CD1c-positive myeloid dendritic cell (primary cell): Measurements from ENCODE around the gene ARHGEF7.

Experiments
- DNase-seq: peaks from one replicate; pipeline ENCODE4 v3.0.0-alpha.2; 2016; ENCODE audit errors: extremely low spot score

Gene ARHGEF7

DNA sequence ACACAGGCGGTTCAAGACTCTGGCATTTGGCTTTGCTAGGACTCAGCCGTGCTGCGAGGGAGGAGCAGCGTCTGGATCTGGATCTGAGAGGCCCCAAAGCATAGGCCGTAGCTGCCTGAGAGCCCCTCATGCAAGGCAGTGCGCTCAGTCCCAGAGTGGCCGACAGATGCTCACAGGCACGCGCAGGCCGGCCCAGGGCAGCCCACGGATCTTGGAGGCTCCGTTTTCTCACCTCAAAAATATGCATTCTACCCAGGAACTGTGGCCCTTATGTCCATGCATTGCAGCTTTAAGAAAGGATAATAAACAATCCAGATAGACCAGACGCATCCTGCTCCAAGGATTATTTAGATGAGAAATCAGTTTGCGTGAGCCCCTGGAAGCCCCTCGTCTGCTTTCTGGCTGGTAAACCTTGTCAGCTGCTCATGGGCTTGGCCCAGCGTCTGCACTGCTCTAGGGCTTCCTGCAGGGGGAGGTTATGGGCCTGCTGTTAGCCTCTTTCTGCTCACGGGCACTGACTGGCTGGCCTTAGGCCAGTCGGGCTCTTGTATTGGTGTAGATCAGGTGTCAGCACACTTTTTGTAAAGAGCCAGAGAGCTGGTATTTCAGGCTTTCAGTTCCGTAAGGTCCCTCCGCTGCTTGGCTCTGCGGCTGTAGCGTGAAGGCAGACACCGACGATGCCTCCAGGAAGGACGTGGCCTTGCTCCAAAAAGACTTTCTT is 229.5 kb downstream of the ARHGEF7 start:
- no peak for DNase-seq

- no peak for DNase-seq
These were observed 230.6 kb downstream of the ARHGEF7 start for GRCh38 chr13:111345682-111346081.

- no peak for DNase-seq
These were observed 231.1 kb downstream of the ARHGEF7 start for GRCh38 chr13:111346101-111346680.

- DNase-seq = no peak
These were observed 232.3 kb downstream of the ARHGEF7 start for GRCh38 chr13:111347438-111347837.

DNA sequence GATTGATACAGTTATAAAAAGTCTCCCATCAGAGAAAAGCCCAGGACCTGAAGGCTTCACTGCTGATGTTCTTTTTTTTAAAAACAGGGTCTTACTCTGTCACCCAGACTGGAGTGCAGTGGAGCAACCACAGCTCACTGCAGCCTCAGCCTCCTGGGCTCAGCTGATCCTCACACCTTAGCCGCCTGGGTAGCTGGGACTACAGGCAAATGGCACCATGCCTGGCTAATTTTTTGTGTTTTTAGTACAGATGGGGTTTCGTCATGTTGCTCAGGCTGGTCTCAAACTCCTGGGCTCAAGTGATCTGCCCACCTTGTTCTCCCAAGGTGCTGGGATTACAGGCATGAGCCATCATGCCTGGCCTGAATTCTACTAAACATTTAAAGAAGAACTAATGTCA is 238.4 kb downstream of the ARHGEF7 start:
- no peak for DNase-seq

- DNase-seq = no peak
These were observed 239.7 kb downstream of the ARHGEF7 start for GRCh38 chr13:111354789-111355188.
